Esophagus muscularis mucosa (tissue), 4 donors: ENCODE data around the gene TUB. TPM values are rescaled to one million over a fixed set of nuclear protein-coding genes. Genes with fewer than 3 reads are reported as not detected.
A peak's percentile ranks its signal among the peaks of the same experiment; 100 is the strongest.

ENCODE experiments used
- DNase-seq: peaks from one replicate; pipeline ENCODE4 v3.0.0-alpha.2; 2017; ENCODE audit errors: extremely low spot score
- H3K27ac ChIP-seq, 4 donors: fragments of 200-600 bp; sonication (generic); replicated peaks in 1 of 4; 1 replicate in 3 of 4; 2 replicates in 1 of 4; pipeline ENCODE4 v1.5.1; 2016 to 2019; ENCODE audit warnings: mild to moderate bottlenecking in 1 of 4
- H3K27me3 ChIP-seq, 4 donors: fragments of 200-600 bp; sonication (generic); one replicate each; pipeline versions ENCODE4 v1.5.1 to v1.6.0; 2016 to 2019
- H3K36me3 ChIP-seq, 4 donors: fragments of 200-600 bp; sonication (generic); one replicate each; pipeline ENCODE4 v1.5.1; 2016 to 2019
- H3K4me1 ChIP-seq, 4 donors: fragments of 200-600 bp; sonication (generic); one replicate each; pipeline ENCODE4 v1.5.1; 2016 to 2019
- H3K4me3 ChIP-seq, 4 donors: fragments of 200-600 bp; sonication (generic); 1 replicate in 2 of 4; 2 replicates in 2 of 4; pipeline ENCODE4 v1.5.1; 2016 to 2019; ENCODE audit warnings: mild to moderate bottlenecking in 4 of 4, moderate library complexity in 1 of 4
- H3K9me3 ChIP-seq, 4 donors: fragments of 200-600 bp; sonication (generic); 1 replicate in 3 of 4; 2 replicates in 1 of 4; pipeline ENCODE4 v1.5.1; 2016 to 2019
- EP300 ChIP-seq: sonication (generic); formaldehyde crosslinking; IDR thresholded peaks from one replicate; pipeline ENCODE4 v1.6.1; 2017; ENCODE audit warnings: antibody characterized with exemption
- POLR2A ChIP-seq: fragments of 450-650 bp; IDR thresholded peaks from one replicate; pipeline ENCODE4 v1.6.1; 2017; ENCODE audit warnings: antibody characterized with exemption, moderate library complexity, mild to moderate bottlenecking, low read depth
- POLR2AphosphoS5 ChIP-seq, 2 donors: sonication (generic); formaldehyde crosslinking; IDR thresholded peaks; one replicate each; pipeline ENCODE4 v1.6.1; 2017; ENCODE audit warnings: antibody characterized with exemption in 2 of 2
- WGBS: methylation state at CpG from one replicate; pipeline ENCODE4 v1.1.5; 2018; 5-methylcytosine and 5-hydroxymethylcytosine counted together
- intact Hi-C: fragments of 100-400 bp; cut with DNase I; formaldehyde crosslinking; loops from one replicate; pipeline ENCODE4 v1.15.1; 2023
- total RNA-seq, 4 donors: library from RNA; depleted of rRNA; stranded (reverse); fragments of >200 nt; gene quantifications; one replicate each; pipeline versions ENCODE4 v1.1.0 to v1.2.1, GENCODE V29; 2016
- TF ChIP-seq, protein P1 (sequence below), 3 experiments: fragments of 200-600 bp in 2 of 3; fragments of 450-650 bp in 1 of 3; sonication (generic) in 2 of 3; IDR thresholded peaks; one replicate each; pipeline ENCODE4 v1.5.1; 2017 to 2019; ENCODE audit warnings: antibody characterized with exemption in 3 of 3, mild to moderate bottlenecking in 2 of 3, moderate library complexity in 1 of 3

TUB gene
- total RNA-seq, 4 donors from 2014 or later, result 8.3 to 18.3 (median 12.1) TPM

DNA sequence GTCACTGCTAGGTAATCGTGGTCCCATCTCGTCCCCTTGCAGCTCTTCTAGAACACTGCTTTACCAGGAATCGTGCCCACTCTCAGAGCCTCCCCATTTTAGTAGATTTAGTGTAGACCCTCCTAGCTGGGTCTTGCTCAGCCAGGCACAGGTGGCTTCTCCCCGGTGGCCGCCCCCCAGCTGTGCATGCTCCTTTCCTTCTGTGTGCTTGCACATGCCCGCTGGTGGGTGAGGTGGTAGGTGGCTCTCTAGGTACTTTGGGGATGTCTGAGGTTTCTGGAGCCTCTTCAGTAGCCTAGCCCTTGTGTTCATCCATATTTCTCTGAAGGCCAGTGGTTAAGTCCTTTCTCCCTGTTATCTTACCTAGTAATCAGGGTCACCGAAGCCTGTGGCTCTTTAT, 5.6 kb downstream of the TUB start:
- H3K27ac ChIP-seq, result peak overlapping the region in 3 of 4 donors; percentile 19 to 49 (median 48)
- H3K27me3 ChIP-seq, result no peaks in the 10 kb centered on the region
- no peaks in the 10 kb centered on the region for H3K36me3 ChIP-seq
- WGBS, result 83% methylated on average over 7 of the region's 7 CpGs
- no peaks in the 10 kb centered on the region for H3K9me3 ChIP-seq
- intact Hi-C loops, result no loop called here
- TF ChIP-seq POLR2A (no peak), POLR2AphosphoS5 (IDR thresholded peaks at IDR 0.05) (no peak), EP300 (no peak)
- TF ChIP-seq, protein P1, sequence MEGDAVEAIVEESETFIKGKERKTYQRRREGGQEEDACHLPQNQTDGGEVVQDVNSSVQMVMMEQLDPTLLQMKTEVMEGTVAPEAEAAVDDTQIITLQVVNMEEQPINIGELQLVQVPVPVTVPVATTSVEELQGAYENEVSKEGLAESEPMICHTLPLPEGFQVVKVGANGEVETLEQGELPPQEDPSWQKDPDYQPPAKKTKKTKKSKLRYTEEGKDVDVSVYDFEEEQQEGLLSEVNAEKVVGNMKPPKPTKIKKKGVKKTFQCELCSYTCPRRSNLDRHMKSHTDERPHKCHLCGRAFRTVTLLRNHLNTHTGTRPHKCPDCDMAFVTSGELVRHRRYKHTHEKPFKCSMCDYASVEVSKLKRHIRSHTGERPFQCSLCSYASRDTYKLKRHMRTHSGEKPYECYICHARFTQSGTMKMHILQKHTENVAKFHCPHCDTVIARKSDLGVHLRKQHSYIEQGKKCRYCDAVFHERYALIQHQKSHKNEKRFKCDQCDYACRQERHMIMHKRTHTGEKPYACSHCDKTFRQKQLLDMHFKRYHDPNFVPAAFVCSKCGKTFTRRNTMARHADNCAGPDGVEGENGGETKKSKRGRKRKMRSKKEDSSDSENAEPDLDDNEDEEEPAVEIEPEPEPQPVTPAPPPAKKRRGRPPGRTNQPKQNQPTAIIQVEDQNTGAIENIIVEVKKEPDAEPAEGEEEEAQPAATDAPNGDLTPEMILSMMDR (IDR thresholded peaks at IDR 0.05), result no peak
- H3K4me3 ChIP-seq, result no peak overlapping the region
- H3K4me1 ChIP-seq, result peaks cover 45 to 59% (median 57%) of the 10 kb centered on the region in 4 donors
- DNase-seq, result no peak

DNA sequence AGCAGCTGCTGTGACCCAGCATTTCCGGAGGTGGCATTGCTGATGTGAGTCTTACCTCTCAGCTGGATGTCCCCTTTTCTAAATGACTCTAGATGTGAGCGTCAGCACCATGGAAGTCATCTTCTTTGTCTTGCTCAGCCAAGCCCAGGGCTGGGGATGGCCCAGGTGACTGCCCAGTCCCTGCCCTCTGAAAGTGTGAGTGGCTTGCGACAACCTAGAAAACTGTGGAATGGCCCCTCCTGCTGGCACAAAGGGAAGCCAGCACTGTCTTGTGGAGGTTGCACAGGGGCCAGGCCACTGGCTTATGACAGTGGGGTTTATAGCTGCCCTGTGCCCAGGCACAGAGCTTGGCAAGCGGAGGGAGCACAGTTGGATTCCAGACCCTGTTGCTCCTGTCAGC, 6.2 kb downstream of the TUB start:
- 83% methylated on average over 3 of the region's 4 CpGs for WGBS
- Histone ChIP-seq H3K4me3 (no peak overlapping the region), H3K27ac (no peak overlapping the region), H3K27me3 (no peaks in the 10 kb centered on the region), H3K36me3 (no peaks in the 10 kb centered on the region), H3K9me3 (no peaks in the 10 kb centered on the region), H3K4me1 (peaks cover 40 to 54% (median 51%) of the 10 kb centered on the region in 4 donors)
- intact Hi-C loops, result no loop called here
- TF ChIP-seq EP300, result no peak
- TF ChIP-seq, protein P1 (IDR thresholded peaks at IDR 0.05), result peak in 1 of 3 experiments; percentile 12
- no peak for DNase-seq

DNA sequence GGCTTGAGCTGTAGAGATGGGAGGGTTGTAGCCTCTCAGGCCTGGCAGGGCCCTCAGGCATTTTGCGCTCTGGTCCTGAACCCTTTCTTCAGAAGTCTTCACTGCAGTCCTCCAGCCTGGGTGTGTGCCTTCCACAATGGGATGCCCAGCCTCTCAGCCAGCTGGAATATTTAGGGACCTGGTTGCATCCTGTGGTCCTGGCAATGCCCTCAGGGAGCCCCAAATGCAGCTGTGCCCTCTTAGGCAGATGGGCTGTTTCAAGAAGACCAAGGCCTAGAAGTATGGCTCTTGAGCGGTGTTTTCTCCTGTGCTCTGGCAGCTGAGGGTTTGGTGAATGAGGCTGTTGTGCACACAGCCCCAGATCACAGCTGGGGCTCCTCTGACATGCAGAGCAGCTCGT, 6.7 kb downstream of the TUB start:
- intact Hi-C loops, result no loop called here
- Histone ChIP-seq H3K27me3 (no peaks in the 10 kb centered on the region), H3K4me1 (peaks cover 41 to 54% (median 51%) of the 10 kb centered on the region in 4 donors), H3K4me3 (no peak overlapping the region), H3K36me3 (no peaks in the 10 kb centered on the region), H3K27ac (no peak overlapping the region), H3K9me3 (no peaks in the 10 kb centered on the region)
- DNase-seq, result no peak
- WGBS, result 83% methylated on average over 2 of the region's 3 CpGs
- TF ChIP-seq POLR2AphosphoS5 (IDR thresholded peaks at IDR 0.05) (no peak), EP300 (no peak), POLR2A (no peak)
- TF ChIP-seq, protein P1 (IDR thresholded peaks at IDR 0.05), result no peak

DNA sequence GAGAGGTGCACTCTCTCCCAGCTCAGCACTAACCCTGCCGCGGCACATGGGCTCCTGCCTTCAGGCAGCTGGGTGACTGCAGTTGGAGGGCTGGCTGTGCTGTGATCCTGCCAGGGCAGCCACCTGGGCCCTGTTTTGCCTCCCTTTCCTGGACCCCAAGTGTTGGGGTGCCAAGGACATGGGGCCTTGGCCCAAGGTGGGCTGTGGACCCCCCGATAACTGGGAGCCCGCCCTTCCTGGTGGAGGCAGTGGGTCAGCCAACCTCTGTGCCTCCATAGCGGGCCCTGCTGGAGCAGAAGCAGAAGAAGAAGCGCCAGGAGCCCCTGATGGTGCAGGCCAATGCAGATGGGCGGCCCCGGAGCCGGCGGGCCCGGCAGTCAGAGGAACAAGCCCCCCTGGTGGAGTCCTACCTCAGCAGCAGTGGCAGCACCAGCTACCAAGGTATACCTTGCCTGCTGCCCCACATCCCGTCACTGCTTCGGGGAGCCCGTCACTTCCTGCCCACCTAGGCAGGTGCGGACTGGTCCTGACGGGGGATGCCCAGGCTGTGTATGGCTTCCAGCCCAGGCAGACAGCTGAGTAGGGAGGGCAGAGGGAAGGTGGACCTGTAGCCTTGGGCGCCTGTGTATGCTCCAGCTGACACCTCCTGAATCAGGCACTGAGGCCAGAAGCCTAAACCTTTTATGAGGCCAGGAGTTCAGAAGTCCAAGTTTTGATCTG, 8.9 kb downstream of the TUB start:
- intact Hi-C loops, result loop anchor here (5.0 to 10.0 kb wide), 2 partner anchors 58 to 85 kb away; no protein-coding TSS in a partner anchor
- Histone ChIP-seq H3K27ac (no peak overlapping the region), H3K9me3 (no peaks in the 10 kb centered on the region), H3K4me3 (no peak overlapping the region), H3K4me1 (peaks cover 32 to 43% (median 39%) of the 10 kb centered on the region in 4 donors), H3K27me3 (no peaks in the 10 kb centered on the region), H3K36me3 (peaks cover 0 to 11% (median 10%) of the 10 kb centered on the region in 4 donors)
- TF ChIP-seq, protein P1 (IDR thresholded peaks at IDR 0.05), result no peak
- TF ChIP-seq POLR2A, result no peak
- no peak for TF ChIP-seq EP300
- no peak for TF ChIP-seq POLR2AphosphoS5 (IDR thresholded peaks at IDR 0.05)
- DNase-seq, result no peak
- 93% methylated on average over 4 of the region's 17 CpGs for WGBS
